Retinal pigment epithelial cell (primary cell): ENCODE measurements around the gene GMEB2.
"Not testable (repeated sequence)": the region's sequence is repeated elsewhere in the genome, so short reads cannot be mapped to it uniquely, and the experiment has no call there.

Experiments
- DNase-seq: peaks from one replicate; pipeline ENCODE4 v3.0.0-alpha.2; 2010; ENCODE audit warnings: low read depth
- H3K4me3 ChIP-seq: 2 replicates; pipeline ENCODE4 v1.5.1; 2011; ENCODE audit warnings: mild to moderate bottlenecking, low read length, control low read depth, moderate library complexity
- CTCF ChIP-seq: conservative IDR thresholded peaks from 2 replicates; pipeline ENCODE4 v1.5.1; 2011; ENCODE audit warnings: low read depth, low read length, control low read depth, inconsistent platforms

GMEB2 gene

GRCh38 chr20:63560856-63561609, 65.9 kb downstream of the GMEB2 start:
- no peak for DNase-seq
- TF ChIP-seq CTCF: no peak
- no peak overlapping the region for H3K4me3 ChIP-seq

- no peak for DNase-seq
- no peak for TF ChIP-seq CTCF
- H3K4me3 ChIP-seq: no peak overlapping the region
Measured at GRCh38 chr20:63560333-63560805, 66.5 kb downstream of the GMEB2 start.

GRCh38 chr20:63559485-63560332, 67.2 kb downstream of the GMEB2 start:
- not testable (repeated sequence) for DNase-seq, H3K4me3 ChIP-seq

- DNase-seq: no peak
- no peak for TF ChIP-seq CTCF
- no peak overlapping the region for H3K4me3 ChIP-seq
Measured at GRCh38 chr20:63558804-63559484, 68.0 kb downstream of the GMEB2 start.

GRCh38 chr20:63557481-63557891, 69.4 kb downstream of the GMEB2 start:
- DNase-seq: no peak
- no peak for TF ChIP-seq CTCF
- no peak overlapping the region for H3K4me3 ChIP-seq

- DNase-seq: no peak
- no peak for TF ChIP-seq CTCF
Measured at GRCh38 chr20:63556873-63557478, 69.9 kb downstream of the GMEB2 start.

More at GRCh38 chr20:63556873-63557478, 69.9 kb downstream of the GMEB2 start:
- no peak overlapping the region for H3K4me3 ChIP-seq
